Heart right ventricle (tissue), 16 donors: ENCODE measurements around the gene GRAMD2A. TPM values are rescaled to one million over a fixed set of nuclear protein-coding genes. Genes with fewer than 3 reads are reported as not detected.

ENCODE experiments used
- ATAC-seq, 8 donors: fragments of 200-7000 bp; cut with Tn5 transposase; one replicate each; pipeline ENCODE4 v1.9.1; 2020; ENCODE audit warnings: mild to moderate bottlenecking in 8 of 8, moderate library complexity in 8 of 8, moderate number of reproducible peaks in 1 of 8
- DNase-seq, 2 donors: peaks; one replicate each; pipeline ENCODE4 v3.0.0-alpha.2; 2020
- H3K27ac ChIP-seq, 10 donors: fragments of 200-600 bp; sonication (generic) in 2 of 10; one replicate each; pipeline versions ENCODE4 v1.5.0 to v1.8.0; 2020 to 2022; ENCODE audit warnings: mild to moderate bottlenecking in 3 of 10
- H3K27me3 ChIP-seq, 7 donors: fragments of 200-600 bp; one replicate each; pipeline ENCODE4 v1.8.0; 2021 to 2022; ENCODE audit warnings: mild to moderate bottlenecking in 2 of 7
- H3K36me3 ChIP-seq, 9 donors: fragments of 200-600 bp; sonication (generic) in 1 of 9; one replicate each; pipeline versions ENCODE4 v1.5.0 to v1.8.0; 2020 to 2022; ENCODE audit warnings: mild to moderate bottlenecking in 2 of 9
- H3K4me1 ChIP-seq, 9 donors: fragments of 200-600 bp; sonication (generic) in 1 of 9; one replicate each; pipeline versions ENCODE4 v1.5.0 to v1.8.0; 2020 to 2022; ENCODE audit warnings: mild to moderate bottlenecking in 4 of 9
- H3K4me3 ChIP-seq, 10 donors: fragments of 200-600 bp; sonication (generic) in 2 of 10; one replicate each; pipeline versions ENCODE4 v1.5.0 to v1.8.0; 2020 to 2022; ENCODE audit warnings: mild to moderate bottlenecking in 7 of 10, moderate library complexity in 2 of 10
- H3K9me3 ChIP-seq, 11 donors: fragments of 200-600 bp in 10 of 11; sonication (generic) in 2 of 11; one replicate each; pipeline versions ENCODE4 v1.5.0 to v1.8.0; 2013 to 2022; ENCODE audit warnings: mild to moderate bottlenecking in 2 of 11, control low read depth in 1 of 11, moderate library complexity in 1 of 11
- WGBS, 2 donors: extraction: QIAGEN DNeasy Blood & Tissue Kit; methylation state at CpG; one replicate each; pipeline ENCODE4 v1.1.7; 2013; ENCODE audit warnings: inconsistent platforms in 1 of 2; 5-methylcytosine and 5-hydroxymethylcytosine counted together
- intact Hi-C, 10 donors: fragments of 100-400 bp; cut with DNase I; formaldehyde crosslinking; loops; one replicate each; pipeline versions ENCODE4 v1.11.1 to v1.14.2; 2022
- long read RNA-seq, 3 donors: library from polyadenylated mRNA; unstranded; transcript quantifications; one replicate each; pipeline ENCODE4 v2.0.0, GENCODE V29; 2020 to 2021
- polyA plus RNA-seq, 2 donors: library from polyadenylated mRNA; stranded (reverse); fragments of 200-250 nt; gene quantifications; one replicate each; pipeline ENCODE4 v1.2.3, GENCODE V29; 2013
- total RNA-seq, 10 donors: library from RNA; stranded (reverse); fragmentation: NEBNext Ultra II Directional in 3 of 10; extraction: Animal tissue kit (Norgen Biotek cat#: 25700) in 3 of 10; gene quantifications; one replicate each; pipeline versions ENCODE4 v1.2.1 to v1.2.4, GENCODE V29; 2021 to 2023
- TF ChIP-seq, protein P1 (sequence below), 9 donors: fragments of 200-600 bp; sonication (generic) in 2 of 9; IDR thresholded peaks; one replicate each; pipeline versions ENCODE4 v1.5.0 to v1.8.0; 2021 to 2022; ENCODE audit warnings: antibody characterized with exemption in 9 of 9, mild to moderate bottlenecking in 5 of 9, moderate library complexity in 1 of 9
- donor health status: Arrhythmogenic right ventricular cardiomyopathy.
- donor health status: ischemic (EF 13 %, LVEDD 7.1; RV severe dilation, severe dysfunction).
- donor health status: healthy with polysubstance abuse.
- donor health status: DM: no; HTN: yes; CAD: no.
- donor health status: DM: no; HTN: no; CAD: no.
- donor health status: ischemic (EF 25% LVEDD 6.9; RV normal size, moderate dysfunction).
- donor health status: ischemic (EF 25% LVEDD 5.7; RV mildly dilated, moderate dysfunction).
- donor health status: healthy.
- donor health status: DM: yes; HTN: yes; CAD: no.
- donor health status: Ischemic cardiomyopathy.
- donor health status: ischemic (EF 35%, LVEDD 5.7; RV mildly dilated, moderate dysfunction).
- donor health status: nonischemic (EF 11% LVEDD 7.7; RV severe dilation, severe dysfunction).
- donor health status: DM: yes; HTN: yes; CAD: no.
- donor health status: PGD.
- donor health status: ischemic (EF 29% LVEDD 5.4; RV normal size, mild dysfunction).
- donor health status: nonischemic (EF 23%, LVEDD 6.1; RV moderate dilation, normal function).

Gene GRAMD2A
- total RNA-seq (under 1 TPM in 1 of 10 donors, not detected in 9; 0.20 TPM), polyA plus RNA-seq (under 1 TPM in 1 of 2 donors, not detected in 1; 0.06 TPM)
- long read RNA-seq, donor 1, result 0 reads
- long read RNA-seq, donor 2, result 0 reads
- long read RNA-seq, donor 3, result 0 reads

- TF ChIP-seq, protein P1, sequence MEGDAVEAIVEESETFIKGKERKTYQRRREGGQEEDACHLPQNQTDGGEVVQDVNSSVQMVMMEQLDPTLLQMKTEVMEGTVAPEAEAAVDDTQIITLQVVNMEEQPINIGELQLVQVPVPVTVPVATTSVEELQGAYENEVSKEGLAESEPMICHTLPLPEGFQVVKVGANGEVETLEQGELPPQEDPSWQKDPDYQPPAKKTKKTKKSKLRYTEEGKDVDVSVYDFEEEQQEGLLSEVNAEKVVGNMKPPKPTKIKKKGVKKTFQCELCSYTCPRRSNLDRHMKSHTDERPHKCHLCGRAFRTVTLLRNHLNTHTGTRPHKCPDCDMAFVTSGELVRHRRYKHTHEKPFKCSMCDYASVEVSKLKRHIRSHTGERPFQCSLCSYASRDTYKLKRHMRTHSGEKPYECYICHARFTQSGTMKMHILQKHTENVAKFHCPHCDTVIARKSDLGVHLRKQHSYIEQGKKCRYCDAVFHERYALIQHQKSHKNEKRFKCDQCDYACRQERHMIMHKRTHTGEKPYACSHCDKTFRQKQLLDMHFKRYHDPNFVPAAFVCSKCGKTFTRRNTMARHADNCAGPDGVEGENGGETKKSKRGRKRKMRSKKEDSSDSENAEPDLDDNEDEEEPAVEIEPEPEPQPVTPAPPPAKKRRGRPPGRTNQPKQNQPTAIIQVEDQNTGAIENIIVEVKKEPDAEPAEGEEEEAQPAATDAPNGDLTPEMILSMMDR (IDR thresholded peaks at IDR 0.05), result no peak
- no peaks in the 10 kb centered on the region for H3K9me3 ChIP-seq
- ATAC-seq, result peak in 5 of 8 donors; percentile 9 to 52 (median 22)
- DNase-seq, result no peak
- H3K27me3 ChIP-seq, result peaks cover 0 to 20% (median 9%) of the 10 kb centered on the region in 7 donors
- peaks cover 19 to 48% (median 36%) of the 10 kb centered on the region in 9 donors for H3K4me1 ChIP-seq
- intact Hi-C loops, result loop anchor here in 5 of 10 donors (2.0 to 10.0 kb wide), 3 partner anchors 35 to 89 kb away; partner anchors contain the start of gene PKM (in 2 of the 5)
- WGBS, 2 donors, result 8 to 9% methylated on average over 70 to 83 of the region's 83 CpGs
- no peak within 1 kb of the TSS for H3K27ac ChIP-seq
- peaks cover 0 to 47% (median 31%) of the 10 kb centered on the region in 9 donors for H3K36me3 ChIP-seq
- H3K4me3 ChIP-seq, result peak within 1 kb of the TSS in 9 of 10 donors; percentile 36 to 54 (median 47)
These were observed at the start of gene GRAMD2A for GRCh38 chr15:72197460-72198355. TSS of gene GRAMD2A (minus strand) at chr15:72197787.

DNA sequence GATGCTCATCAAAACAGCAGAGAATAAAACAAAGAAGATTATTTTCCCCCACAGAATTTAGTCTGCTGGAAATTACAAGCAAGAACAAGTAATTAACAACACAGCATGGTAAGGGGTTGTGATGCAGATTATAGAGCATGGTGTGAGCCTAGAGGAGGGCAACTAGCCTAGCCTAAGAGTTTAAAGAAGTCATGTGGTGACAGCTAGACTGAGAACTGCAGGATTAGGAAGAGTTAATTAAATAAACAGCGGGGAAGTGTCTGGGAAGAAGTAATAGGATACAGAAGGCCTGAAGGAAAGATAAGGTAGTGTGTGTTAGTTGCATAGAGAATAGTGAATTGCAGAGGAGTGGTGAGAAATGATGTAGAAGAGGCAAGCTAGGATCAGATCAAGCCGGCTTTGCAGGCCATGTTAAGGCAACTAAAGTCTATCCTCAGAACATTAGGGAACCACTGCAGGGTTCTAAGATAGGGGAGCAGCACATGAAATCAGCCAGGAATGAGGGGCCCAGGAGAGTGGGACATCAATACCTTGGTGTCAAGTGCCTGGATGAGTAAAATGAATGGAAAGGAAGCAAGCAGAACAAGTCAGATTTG is 45.3 kb upstream of the GRAMD2A start:
- Histone ChIP-seq H3K4me1 (peaks cover 0 to 2% (median 0%) of the 10 kb centered on the region in 9 donors), H3K36me3 (peaks cover 0 to 100% (median 59%) of the 10 kb centered on the region in 9 donors), H3K27ac (no peak overlapping the region), H3K9me3 (no peaks in the 10 kb centered on the region), H3K4me3 (no peak overlapping the region), H3K27me3 (no peaks in the 10 kb centered on the region)
- intact Hi-C loops, result no loop called here
- DNase-seq (no peak), ATAC-seq (no peak)
- TF ChIP-seq, protein P1 (IDR thresholded peaks at IDR 0.05), result no peak
- WGBS, 2 donors, result 39 to 49% methylated on average over 2 of the region's 2 CpGs

DNA sequence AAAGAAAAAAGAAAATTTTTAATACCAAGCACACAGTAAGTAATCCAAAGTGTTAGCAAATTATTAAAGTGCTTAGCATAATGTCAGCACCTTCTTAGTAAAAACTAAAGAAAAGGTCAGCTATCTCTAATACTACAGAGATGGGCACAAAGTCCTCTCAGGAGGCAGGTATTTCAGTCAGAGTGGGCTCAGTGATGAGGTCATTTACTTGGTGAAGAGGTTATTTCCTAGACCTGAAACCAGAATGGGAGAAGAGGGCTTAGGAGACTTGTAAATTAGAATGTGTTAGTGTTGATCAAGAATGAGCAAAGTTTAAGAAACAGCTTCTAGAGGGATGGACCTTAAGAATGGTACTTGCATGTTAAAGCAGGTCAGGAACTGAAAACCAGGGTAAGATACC is 42.1 kb upstream of the GRAMD2A start:
- Histone ChIP-seq H3K4me1 (peaks cover 0 to 18% (median 0%) of the 10 kb centered on the region in 9 donors), H3K4me3 (no peak overlapping the region), H3K9me3 (no peaks in the 10 kb centered on the region), H3K36me3 (peaks cover 0 to 70% (median 52%) of the 10 kb centered on the region in 9 donors), H3K27ac (no peak overlapping the region), H3K27me3 (no peaks in the 10 kb centered on the region)
- DNase-seq (no peak), ATAC-seq (no peak)
- TF ChIP-seq, protein P1 (IDR thresholded peaks at IDR 0.05), result no peak
- intact Hi-C loops, result loop anchor here in 1 of 10 donors (5.0 kb wide), 1 partner anchor 37 kb away; no protein-coding TSS in a partner anchor

- 96 to 99% methylated on average over 3 of the region's 3 CpGs for WGBS, 2 donors
- Histone ChIP-seq H3K4me1 (peaks cover 0 to 20% (median 0%) of the 10 kb centered on the region in 9 donors), H3K4me3 (no peak overlapping the region), H3K27ac (no peak overlapping the region), H3K27me3 (no peaks in the 10 kb centered on the region), H3K36me3 (peaks cover 0 to 60% (median 41%) of the 10 kb centered on the region in 9 donors), H3K9me3 (no peaks in the 10 kb centered on the region)
- intact Hi-C loops, result loop anchor here in 1 of 10 donors (5.0 kb wide), 1 partner anchor 36 kb away; no protein-coding TSS in a partner anchor
- no peak for DNase-seq
- no peak for ATAC-seq
- TF ChIP-seq, protein P1 (IDR thresholded peaks at IDR 0.05), result no peak
These were observed 41.0 kb upstream of the GRAMD2A start for GRCh38 chr15:72238586-72238985.
